Smooth muscle cell of the brain vasculature (primary cell): ENCODE data around the gene ATP2C2.
"Not testable (repeated sequence)": the region's sequence is repeated elsewhere in the genome, so short reads cannot be mapped to it uniquely, and the experiment has no call there.

Experiments used
- DNase-seq: peaks from one replicate; pipeline ENCODE4 v3.0.0-alpha.2; 2012; ENCODE audit warnings: low read depth, low spot score

ATP2C2 gene

DNA sequence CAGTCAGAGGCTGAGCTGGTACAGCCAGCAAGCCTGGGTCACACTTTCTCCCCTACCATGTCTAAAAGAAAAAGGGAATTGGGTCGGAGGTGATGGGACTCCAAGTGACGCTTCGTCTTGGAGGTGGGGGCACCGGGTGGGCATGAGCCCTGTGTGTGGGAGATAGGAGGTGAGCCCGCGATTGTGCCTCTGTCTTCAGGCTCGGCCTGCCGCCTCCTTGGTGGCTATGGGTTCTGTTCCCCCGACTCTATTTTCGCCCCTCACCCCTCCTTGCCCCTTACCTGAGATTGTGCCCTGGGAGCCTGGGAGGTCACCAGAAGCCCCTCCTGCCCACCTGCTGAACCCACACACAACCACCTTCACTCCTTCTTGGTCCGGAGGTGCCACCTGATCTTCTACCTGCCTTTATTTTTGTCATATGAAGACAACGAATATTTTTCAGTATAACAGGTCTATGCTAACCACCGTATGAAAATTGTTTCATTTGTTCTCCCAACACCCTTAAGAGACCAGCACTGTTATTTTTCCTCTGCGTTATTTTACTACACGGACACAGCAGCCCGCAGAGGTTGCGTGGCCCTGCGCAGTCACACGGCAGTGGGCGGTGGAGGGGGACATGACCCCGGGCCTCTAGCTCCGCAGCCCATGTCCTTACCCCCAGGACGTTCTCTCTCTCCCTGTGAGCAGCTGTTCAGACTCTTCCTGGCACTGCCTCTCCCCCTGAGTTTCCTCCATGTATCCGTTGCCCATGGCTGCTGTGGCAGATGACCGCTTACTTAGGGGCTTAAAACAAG is 49.9 kb downstream of the ATP2C2 start:
- DNase-seq = no peak

DNA sequence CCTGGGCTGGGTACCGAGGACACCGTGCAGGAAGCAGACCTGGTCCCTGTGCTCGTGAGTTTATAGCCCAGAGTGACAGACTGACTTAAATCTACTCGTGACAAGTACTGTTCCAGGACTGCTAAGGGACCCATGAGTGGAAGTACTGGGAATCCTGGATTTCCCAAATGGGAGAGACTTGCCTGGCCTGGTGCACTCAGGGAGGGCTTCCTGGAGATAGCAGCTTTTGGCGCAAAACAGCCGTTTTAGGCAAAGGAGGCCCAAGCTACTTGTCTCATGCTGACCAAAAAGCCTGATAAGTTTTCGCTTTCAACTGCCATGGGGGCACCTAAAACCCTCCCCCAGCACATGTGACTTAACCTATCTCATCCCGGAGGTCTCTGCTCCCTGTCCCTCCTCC is 51.4 kb downstream of the ATP2C2 start:
- no peak for DNase-seq

- not testable (repeated sequence) for DNase-seq
Measured at GRCh38 chr16:84420556-84420955, 52.2 kb downstream of the ATP2C2 start.

DNA sequence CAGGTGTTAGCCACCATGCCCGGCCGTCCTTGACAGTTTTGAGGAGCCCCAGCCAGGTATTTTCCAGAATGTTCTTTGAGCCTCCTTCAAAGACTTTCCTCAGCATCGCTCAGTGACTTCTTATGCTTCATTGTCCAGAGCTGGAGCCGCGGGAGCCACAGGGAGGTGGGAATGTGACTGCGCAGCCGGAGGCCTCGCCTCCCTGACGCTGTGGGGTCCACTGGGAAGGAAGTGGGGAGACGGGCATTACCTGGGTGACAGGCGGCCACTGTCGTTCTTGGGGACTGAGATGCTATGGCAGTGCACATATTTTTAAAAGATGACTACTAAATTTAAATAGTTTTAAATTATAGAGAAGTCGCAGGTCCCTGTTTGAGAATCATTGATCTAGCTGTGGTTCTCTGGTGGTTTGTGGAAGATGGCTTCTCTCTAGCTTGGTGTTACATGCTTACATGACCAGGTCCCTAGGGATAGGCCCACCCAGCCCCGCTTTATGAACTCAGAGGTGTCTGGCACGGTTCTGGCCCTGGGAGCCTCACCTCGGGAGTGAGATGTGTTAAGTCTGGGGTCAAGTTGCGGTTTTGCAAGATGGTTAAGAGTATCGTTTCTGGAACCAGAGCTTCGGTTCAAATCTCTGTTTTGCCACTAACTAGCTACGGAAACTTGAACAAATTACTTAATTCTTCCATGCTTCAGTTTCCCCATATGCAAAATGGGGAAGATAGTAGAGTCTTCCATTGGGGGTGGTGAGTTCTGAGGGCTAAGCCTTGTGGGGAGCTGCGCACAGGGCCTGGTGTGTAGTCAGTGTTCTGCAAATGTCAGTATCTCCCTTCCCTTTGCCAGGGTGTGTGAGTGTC is 53.0 kb downstream of the ATP2C2 start:
- DNase-seq = no peak

DNA sequence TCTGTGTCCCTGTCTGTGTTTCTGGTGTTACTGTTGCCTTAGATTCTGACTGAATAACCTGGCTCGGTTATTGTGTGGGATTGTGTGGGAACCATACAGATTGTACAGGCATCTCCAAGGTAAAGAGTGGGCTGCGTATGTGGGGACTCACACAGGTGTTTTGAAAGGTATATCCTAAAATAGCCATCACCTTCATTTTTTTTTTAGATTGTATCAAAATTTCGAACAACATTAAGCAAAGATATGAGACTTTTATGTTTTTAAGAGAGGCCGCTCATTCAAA is 53.5 kb downstream of the ATP2C2 start:
- no peak for DNase-seq

GRCh38 chr16:84423416-84423837 is 55.1 kb downstream of the ATP2C2 start:
- no peak for DNase-seq

- no peak for DNase-seq
Measured at GRCh38 chr16:84425696-84426095, 57.4 kb downstream of the ATP2C2 start.

DNA sequence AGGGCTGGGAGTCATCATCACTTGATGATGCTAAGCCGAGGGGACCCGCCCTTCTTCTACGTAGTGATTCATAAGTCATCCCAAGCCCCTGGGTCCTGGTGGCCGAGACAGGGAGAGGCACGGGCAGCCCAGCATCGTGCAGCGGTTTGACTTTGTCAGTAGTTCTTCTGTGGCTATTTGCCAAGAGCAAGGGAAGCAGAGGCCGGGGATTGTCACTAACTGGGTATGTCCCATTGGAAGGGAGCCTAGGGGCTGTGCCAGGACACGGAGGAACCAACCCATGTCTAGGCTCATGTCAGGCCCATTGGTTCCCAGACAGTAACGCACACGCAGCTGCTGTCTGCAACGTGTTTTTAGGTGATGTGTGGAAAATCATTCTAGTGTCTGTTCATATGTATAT is 58.5 kb downstream of the ATP2C2 start:
- no peak for DNase-seq

DNA sequence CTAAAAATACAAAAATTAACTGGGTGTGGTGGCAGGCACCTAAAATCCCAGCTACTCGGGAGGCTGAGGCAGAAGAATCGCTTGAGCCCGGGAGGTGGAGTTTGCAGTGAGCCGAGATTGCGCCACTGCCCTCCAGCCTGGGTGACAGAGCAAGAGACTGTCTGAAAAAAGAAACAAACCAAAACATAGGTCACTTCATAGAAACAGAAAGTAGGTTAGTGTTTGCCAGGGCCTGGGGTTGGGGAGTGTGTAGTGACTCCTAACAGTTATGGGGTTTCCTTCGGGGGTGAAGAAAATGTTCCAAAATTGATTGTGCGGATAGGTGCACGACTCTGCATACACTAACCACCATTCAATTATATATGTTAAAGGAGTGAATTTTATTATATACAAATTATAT is 59.2 kb downstream of the ATP2C2 start:
- DNase-seq = no peak

DNA sequence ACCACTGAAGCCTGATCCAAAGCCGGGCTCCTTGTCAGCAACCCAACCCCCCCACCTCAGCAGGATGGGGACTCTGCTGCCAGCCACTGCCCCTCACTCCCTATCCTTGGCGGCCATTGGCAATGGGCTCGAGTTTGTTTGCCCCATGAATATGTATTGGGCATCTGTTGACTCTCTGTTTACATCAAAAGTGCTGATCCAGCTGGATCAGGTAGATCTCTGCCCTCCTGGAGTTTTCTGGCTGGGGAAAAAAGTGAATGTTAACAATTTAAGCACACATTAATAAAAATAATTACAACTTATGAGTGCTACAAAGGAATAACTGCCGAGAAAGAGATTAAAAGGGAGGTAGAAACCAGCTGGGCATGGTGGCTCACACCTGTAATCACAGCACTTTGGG is 62.5 kb downstream of the ATP2C2 start:
- no peak for DNase-seq

GRCh38 chr16:84434800-84435199 is 66.5 kb downstream of the ATP2C2 start:
- no peak for DNase-seq

DNA sequence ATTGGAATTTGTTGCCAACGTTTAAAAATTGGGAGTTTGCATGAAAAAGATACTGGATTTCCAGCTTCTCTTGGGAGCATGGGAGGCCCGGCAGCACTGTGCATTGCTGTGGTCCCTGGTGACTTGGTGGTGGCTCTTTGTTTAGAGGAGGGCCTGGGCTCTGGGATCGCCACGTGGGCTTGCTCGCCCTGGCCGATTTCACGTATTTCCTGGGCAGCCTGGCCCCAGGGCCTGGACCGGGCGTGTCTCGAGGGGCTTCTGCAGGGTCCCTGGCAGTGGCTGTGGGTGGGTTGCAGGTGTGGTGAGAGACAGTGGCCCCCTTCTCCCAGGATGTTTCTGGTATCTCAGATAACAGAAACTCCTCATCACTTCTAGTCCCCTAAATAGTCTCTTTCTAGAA is 67.9 kb downstream of the ATP2C2 start:
- no peak for DNase-seq

DNA sequence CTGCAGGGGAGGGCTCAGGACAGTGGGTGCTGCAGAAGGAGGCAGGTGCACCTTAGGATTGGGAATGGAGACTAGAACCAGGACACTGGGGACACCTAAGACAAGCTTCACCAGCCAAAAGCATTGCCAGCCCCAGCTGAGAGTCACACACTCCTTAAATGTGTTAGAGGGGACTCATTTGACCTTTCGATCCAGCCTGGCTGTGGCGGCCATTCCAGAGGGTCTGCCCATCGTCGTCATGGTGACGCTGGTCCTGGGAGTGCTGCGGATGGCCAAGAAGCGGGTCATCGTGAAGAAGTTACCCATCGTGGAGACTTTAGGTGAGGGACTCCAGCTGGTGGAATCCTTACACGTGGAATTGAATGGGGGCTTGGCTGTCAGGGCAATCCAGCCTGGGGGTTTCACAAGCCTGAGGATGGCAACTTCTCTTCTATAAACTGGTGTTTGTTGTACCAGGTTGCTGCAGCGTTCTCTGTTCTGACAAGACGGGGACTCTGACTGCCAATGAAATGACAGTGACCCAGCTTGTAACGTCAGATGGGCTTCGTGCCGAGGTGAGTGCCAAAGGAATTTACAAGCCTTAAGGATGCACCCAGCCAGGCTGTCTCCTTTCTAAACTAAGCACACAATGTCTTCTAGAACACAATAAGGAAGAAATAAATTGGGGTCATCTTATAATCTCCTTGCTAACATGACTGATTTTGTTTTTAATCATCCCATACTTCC is 70.8 kb downstream of the ATP2C2 start:
- DNase-seq = no peak

DNA sequence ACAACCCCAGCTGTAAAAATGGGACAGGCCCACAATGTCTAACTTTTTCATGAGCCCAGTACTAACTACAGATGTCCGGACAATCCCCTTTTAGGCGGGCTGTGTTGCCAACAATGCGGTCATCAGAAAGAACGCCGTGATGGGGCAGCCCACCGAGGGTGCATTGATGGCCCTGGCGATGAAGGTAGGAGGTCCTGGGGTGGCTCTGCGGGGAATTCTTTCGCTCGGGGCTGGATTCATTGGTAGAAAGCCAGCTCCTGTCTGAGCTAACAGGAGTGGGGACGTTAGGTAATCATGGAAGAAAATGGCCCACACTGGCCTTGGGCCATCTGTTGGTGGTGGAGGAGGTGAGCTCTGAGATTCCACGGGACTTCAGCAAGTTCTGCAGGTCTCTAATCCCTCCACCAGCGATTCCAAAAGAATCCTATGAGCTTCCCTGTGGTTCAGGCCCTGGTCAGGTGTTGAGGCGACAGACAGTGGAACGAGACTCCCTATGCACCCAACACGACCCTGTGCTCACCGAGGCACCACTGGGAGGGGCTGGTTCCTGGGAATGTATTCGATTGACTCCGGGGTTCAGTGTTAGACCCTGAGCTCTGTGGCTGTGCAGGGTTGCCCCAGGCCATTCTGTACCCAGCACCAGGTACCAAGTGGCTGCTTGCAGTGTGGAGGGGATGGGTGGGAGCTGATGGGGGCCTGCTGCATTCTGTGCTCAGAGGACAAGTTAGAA is 74.2 kb downstream of the ATP2C2 start:
- DNase-seq = no peak

GRCh38 chr16:84443166-84443802 is 74.9 kb downstream of the ATP2C2 start:
- DNase-seq = no peak

DNA sequence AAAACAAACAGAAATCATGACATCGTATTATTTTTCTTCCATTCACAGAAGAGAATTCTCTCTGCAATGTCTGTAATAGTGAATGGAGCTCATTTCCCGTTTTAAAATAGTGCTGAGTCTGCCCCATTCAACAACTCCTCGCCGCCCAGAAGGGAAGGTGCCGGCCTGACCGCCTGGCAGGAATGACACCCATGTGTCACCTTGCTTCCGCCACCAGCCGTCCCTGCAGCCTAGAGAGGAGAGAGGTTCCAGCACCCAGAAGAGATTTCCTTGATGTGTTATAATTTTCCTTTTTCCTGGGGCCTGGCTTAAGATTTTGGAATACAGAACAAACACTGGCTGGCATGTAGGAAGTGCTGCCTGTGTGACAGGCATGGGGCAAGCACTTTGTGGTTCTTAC is 76.1 kb downstream of the ATP2C2 start:
- no peak for DNase-seq

GRCh38 chr16:84446084-84446483 is 77.7 kb downstream of the ATP2C2 start:
- DNase-seq = no peak

DNA sequence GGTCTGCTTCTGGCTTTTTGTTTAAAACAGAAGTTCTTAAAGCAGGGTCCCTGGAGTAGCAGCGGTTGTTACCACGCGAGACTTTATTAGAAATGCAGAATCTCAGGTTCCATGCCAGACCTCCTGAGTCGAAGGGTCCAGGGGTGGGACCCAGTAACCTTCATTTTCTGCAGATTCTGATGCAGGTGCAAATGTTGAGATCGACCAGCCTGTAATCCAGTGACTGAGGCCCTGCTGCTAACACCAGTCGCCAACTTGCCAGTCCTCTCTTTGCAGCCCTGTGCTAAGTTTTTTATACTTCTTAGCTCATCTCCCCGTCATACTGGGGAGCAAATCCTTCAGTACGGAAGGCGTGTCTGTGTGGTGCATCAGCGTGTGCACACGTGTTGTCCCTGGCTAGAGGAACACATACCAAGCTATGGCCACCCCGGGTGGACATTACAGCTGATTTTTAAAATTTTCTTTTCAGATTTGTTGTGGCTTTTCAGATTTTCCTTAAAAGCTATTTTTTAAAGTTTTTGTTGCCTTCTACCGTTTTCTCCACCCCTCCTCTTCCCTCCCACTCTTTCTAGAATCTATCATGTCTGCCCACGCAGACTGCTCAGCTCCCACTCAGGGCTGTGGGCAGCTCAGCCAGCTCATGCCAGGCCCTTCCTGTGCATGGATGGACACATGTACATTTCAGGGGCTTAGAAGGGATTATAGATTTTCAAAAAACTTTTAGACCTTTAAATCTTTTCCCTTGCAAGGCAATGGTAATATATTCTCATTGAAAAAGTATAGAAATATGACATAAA is 78.5 kb downstream of the ATP2C2 start:
- no peak for DNase-seq

GRCh38 chr16:84448444-84448843 is 80.1 kb downstream of the ATP2C2 start:
- DNase-seq = no peak
